ENCODE measurements around the gene TRAPPC1. TPM values are rescaled to one million over a fixed set of nuclear protein-coding genes. Genes with fewer than 3 reads are reported as not detected.

The TRAPPC1 gene
- total and polyA plus RNA-seq, 10 of the 15 experiments (the other 5 are each of a cell fraction or from before 2014, with no cell fraction given), result 31.3 to 306 (median 134) TPM

GRCh38 chr17:7888184-7888920, 43.4 kb downstream of the TRAPPC1 start, which contains the start of gene CHD3:
Gene CHD3 (plus strand): TSS chr17:7888789. CDS start chr17:7889001, 212 bp downstream.
- 60% methylated on average over 18 of the region's 18 CpGs for WGBS (ENCODE audit: insufficient coverage, insufficient replicate concordance, low lambda C conversion rate, missing lambda C conversion rate)
- H3K27ac ChIP-seq (ENCODE audit: control insufficient read depth, insufficient read depth), result peak within 1 kb of the TSS; percentile 74
- FAIRE-seq (no peak), ATAC-seq (no peak), DNase-seq (ENCODE audit: low read depth, low spot score) (no peak)
- no peaks in the 10 kb centered on the region for H3K27me3 ChIP-seq (replicated peaks in 1 of 2; ENCODE audit: control insufficient read depth in 2 of 2, insufficient read depth in 2 of 2, low read length in 1 of 2)
- no peaks in the 10 kb centered on the region for H3K9me3 ChIP-seq (replicated peaks; ENCODE audit: control insufficient read depth, insufficient read depth, low read length)
- H2AFZ ChIP-seq (ENCODE audit: control insufficient read depth, low read depth, low read length), result peak within 1 kb of the TSS; percentile 76
- no peaks in the 10 kb centered on the region for H4K20me1 ChIP-seq (ENCODE audit: control insufficient read depth, insufficient read depth)
- peak within 1 kb of the TSS; percentile 84 for H3K4me2 ChIP-seq (ENCODE audit: control insufficient read depth, insufficient read depth)
- no TSS peak for BruUV-seq (replicated peaks)
- in situ Hi-C loops (cut with MboI), result no loop called here
- H3K9ac ChIP-seq (ENCODE audit: control insufficient read depth, insufficient read depth, low read length), result peak within 1 kb of the TSS; percentile 52
- ChIA-PET POLR2A (no interaction called here), SMC1A (ENCODE audit: uncharacterized antibody, unreplicated experiment) (no interaction called here), RAD21 (ENCODE audit: unreplicated experiment) (no interaction called here), CTCF (interaction anchor here (1.5 kb wide), 2 partner anchors 17 to 25 kb away, joined by 3 read pairs; no protein-coding TSS in a partner anchor)
- intact Hi-C loops (cut with micrococcal nuclease; ENCODE audit: unreplicated experiment), result no loop called here
- peaks cover 6% of the 10 kb centered on the region for H3K4me1 ChIP-seq (ENCODE audit: control insufficient read depth, insufficient read depth, low read length)
- peak within 1 kb of the TSS; percentile 88 for H3K4me3 ChIP-seq
- peaks cover 45% of the 10 kb centered on the region for H3K79me2 ChIP-seq (ENCODE audit: control insufficient read depth, insufficient read depth, low read length)
- H3K36me3 ChIP-seq (ENCODE audit: control insufficient read depth in 2 of 2, insufficient read depth in 2 of 2, low read length in 1 of 2), result peaks cover 7 to 8% of the 10 kb centered on the region in 2 experiments; a peak in 3 of 4 replicates
- TF ChIP-seq IKZF1 (conservative IDR thresholded peaks at IDR 0.05) (0 out of 2 replicates have a peak, but pooled peaks have one; percentile 7), JUNB (IDR thresholded peaks at IDR 0.05) (no peak), HCFC1 (IDR thresholded peaks at IDR 0.05; ENCODE audit: low read length) (peak; percentile 9; the same call in 1 of the 2 replicates), MLLT1 (IDR thresholded peaks at IDR 0.05) (0 out of 2 replicates have a peak, but pooled peaks have one; percentile 16)

Measured in GM12878 (cell line).